ENCODE measurements around the gene TMEM26. TPM values are rescaled to one million over a fixed set of nuclear protein-coding genes. Genes with fewer than 3 reads are reported as not detected.

Gene TMEM26
- total and polyA plus RNA-seq, 8 donors, result 0.04 to 0.37 (median 0.11) TPM; not detected in 2

- FAIRE-seq, result no peak
- WGBS, 2 donors, result 55 to 74% methylated on average over 1 of the region's 1 CpG
These were observed 24.3 kb upstream of the TMEM26 start for GRCh38 chr10:61477451-61477850.

DNA sequence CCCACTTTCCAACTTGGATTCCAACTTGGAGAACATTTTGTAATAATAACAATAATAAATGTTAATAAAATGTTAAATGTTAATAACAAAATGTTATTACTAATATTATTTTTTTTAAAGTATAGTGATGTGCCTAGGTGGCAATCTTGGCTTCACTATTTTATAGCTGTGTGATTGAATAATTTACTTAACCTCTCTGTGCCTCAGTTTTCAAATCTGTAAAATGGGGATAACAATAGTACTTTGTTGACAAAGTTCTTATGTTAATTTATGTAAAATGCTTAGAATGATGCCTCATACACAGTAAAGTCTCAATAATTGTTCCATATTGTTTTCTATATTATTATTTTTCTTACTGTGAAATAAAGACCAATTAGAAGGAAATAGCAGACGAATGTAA is 23.3 kb upstream of the TMEM26 start:
- Histone ChIP-seq H3K9me3 (no peaks in the 10 kb centered on the region), H3K27ac (no peak overlapping the region), H3K4me3 (no peak overlapping the region), H3K27me3 (peaks cover 0 to 4% (median 0%) of the 10 kb centered on the region in 4 donors), H3K36me3 (no peaks in the 10 kb centered on the region), H3K4me1 (no peaks in the 10 kb centered on the region)
- no peak for DNase-seq
- intact Hi-C loops (cut with DNase I), result no loop called here
- no peak for TF ChIP-seq CTCF (IDR thresholded peaks at IDR 0.05)
- ATAC-seq, result no peak
- no peak for FAIRE-seq
- WGBS, 2 donors, result 69 to 72% methylated on average over 1 of the region's 1 CpG

More at GRCh38 chr10:61477451-61477850, 24.3 kb upstream of the TMEM26 start:
- peaks cover 0 to 4% (median 0%) of the 10 kb centered on the region in 4 donors for H3K27me3 ChIP-seq
- no peaks in the 10 kb centered on the region for H3K4me1 ChIP-seq
- no peak for ATAC-seq
- no peak overlapping the region for H3K27ac ChIP-seq
- intact Hi-C loops (cut with DNase I), result no loop called here
- H3K9me3 ChIP-seq, result no peaks in the 10 kb centered on the region
- no peaks in the 10 kb centered on the region for H3K36me3 ChIP-seq
- H3K4me3 ChIP-seq, result no peak overlapping the region
- TF ChIP-seq CTCF (IDR thresholded peaks at IDR 0.05), result no peak
- DNase-seq, result no peak

DNA sequence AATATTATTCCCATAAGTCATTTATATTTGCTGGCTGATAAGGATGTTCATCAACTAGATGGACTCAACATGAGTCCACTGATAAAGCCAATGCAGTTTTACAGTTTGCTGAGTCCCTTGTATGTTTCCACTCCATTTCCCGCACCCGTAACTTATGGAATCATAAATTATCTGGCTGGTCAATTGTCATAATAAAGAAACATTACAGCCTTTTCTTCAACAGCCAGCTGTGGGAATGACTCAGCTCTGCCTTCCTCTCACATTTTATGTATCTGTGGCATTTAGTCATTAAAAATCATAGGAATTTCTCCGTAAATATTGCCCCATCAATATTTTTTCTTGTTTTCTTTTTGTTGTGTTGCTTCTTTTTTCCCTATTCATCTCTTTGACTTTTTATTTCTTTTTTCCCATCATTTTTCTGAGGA is 22.3 kb upstream of the TMEM26 start:
- Histone ChIP-seq H3K36me3 (no peaks in the 10 kb centered on the region), H3K4me1 (no peaks in the 10 kb centered on the region), H3K4me3 (no peak overlapping the region), H3K27me3 (peaks cover 0 to 4% (median 0%) of the 10 kb centered on the region in 4 donors), H3K27ac (no peak overlapping the region), H3K9me3 (no peaks in the 10 kb centered on the region)
- intact Hi-C loops (cut with DNase I), result no loop called here
- ATAC-seq, result no peak
- no peak for DNase-seq
- WGBS, 2 donors, result 66 to 77% methylated on average over 3 of the region's 3 CpGs
- no peak for TF ChIP-seq CTCF (IDR thresholded peaks at IDR 0.05)
- no peak for FAIRE-seq

DNA sequence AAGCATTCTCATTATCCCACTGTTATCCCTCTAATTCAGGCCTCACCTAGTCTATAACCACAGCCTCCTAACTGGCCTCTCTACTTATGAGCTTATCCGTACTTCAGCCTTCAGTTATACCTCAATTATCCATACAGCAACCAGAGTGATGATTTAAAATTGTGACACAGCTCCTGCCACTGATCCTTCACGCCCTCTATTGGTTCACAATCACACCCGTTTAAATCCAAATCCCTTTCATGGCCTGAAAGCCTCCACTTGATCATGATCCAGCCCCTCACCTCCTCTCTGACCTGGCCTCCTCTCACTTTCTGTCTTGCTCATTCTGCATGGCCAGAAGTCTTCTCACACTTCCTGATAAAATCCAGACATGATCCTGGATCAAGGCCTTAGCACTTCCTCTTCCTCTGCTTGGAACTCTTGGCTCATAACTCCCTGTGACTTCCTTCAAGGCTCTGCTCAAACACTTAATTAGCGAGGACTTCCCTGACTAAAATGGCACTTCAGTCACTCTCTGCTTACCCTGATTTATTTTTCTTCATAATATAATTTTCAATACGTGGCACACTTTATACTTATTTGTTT is 19.0 kb upstream of the TMEM26 start:
- no peak overlapping the region for H3K4me3 ChIP-seq
- FAIRE-seq, result no peak
- H3K4me1 ChIP-seq, result no peaks in the 10 kb centered on the region
- no peak for DNase-seq
- H3K27ac ChIP-seq, result no peak overlapping the region
- H3K9me3 ChIP-seq, result no peaks in the 10 kb centered on the region
- 63% methylated on average over 5 of the region's 5 CpGs for WGBS, 2 donors
- ATAC-seq, result no peak
- TF ChIP-seq CTCF (IDR thresholded peaks at IDR 0.05), result no peak
- no peaks in the 10 kb centered on the region for H3K36me3 ChIP-seq
- peaks cover 0 to 2% (median 0%) of the 10 kb centered on the region in 4 donors for H3K27me3 ChIP-seq
- intact Hi-C loops (cut with DNase I), result no loop called here

GRCh38 chr10:61471491-61471890 is 18.3 kb upstream of the TMEM26 start:
- WGBS, 2 donors, result 90 to 95% methylated on average over 2 of the region's 2 CpGs
- no peaks in the 10 kb centered on the region for H3K9me3 ChIP-seq
- no peaks in the 10 kb centered on the region for H3K27me3 ChIP-seq
- ATAC-seq (no peak), DNase-seq (no peak), FAIRE-seq (no peak)
- no peak for TF ChIP-seq CTCF (IDR thresholded peaks at IDR 0.05)
- H3K27ac ChIP-seq, result no peak overlapping the region
- intact Hi-C loops (cut with DNase I), result no loop called here
- no peak overlapping the region for H3K4me3 ChIP-seq
- no peaks in the 10 kb centered on the region for H3K4me1 ChIP-seq
- no peaks in the 10 kb centered on the region for H3K36me3 ChIP-seq

All from pancreas (tissue), 10 donors.